ENCODE measurements around the gene ITGB3. TPM values are rescaled to one million over a fixed set of nuclear protein-coding genes. Genes with fewer than 3 reads are reported as not detected.

The ITGB3 gene
- total RNA-seq (1 to 10 TPM; 1.7 to 7.7 (median 2.9) TPM), polyA plus RNA-seq (1 to 10 TPM; 2.8 to 9.4 TPM)
- long read RNA-seq, donor 1, partial matches to known transcripts: 0 of 1 reads
- long read RNA-seq, donor 1, other reads (novel, unspliced or antisense): 1 of 1 reads
- long read RNA-seq, donor 2: 0 reads
- long read RNA-seq, donor 3, partial matches to known transcripts: 7 of 14 reads
- long read RNA-seq, donor 3, other reads (novel, unspliced or antisense): 4 of 14 reads

GRCh38 chr17:47253541-47254402, at the start of gene ITGB3:
Gene ITGB3, plus strand, starts transcription at chr17:47253827. Its CDS starts 35 bp downstream, at chr17:47253862.
- H3K4me1 ChIP-seq (ENCODE audit: insufficient read depth): no peaks in the 10 kb centered on the region
- TF ChIP-seq EP300 (IDR thresholded peaks at IDR 0.05): no peak
- TF ChIP-seq POLR2A (IDR thresholded peaks at IDR 0.05): no peak
- TF ChIP-seq, protein P1, sequence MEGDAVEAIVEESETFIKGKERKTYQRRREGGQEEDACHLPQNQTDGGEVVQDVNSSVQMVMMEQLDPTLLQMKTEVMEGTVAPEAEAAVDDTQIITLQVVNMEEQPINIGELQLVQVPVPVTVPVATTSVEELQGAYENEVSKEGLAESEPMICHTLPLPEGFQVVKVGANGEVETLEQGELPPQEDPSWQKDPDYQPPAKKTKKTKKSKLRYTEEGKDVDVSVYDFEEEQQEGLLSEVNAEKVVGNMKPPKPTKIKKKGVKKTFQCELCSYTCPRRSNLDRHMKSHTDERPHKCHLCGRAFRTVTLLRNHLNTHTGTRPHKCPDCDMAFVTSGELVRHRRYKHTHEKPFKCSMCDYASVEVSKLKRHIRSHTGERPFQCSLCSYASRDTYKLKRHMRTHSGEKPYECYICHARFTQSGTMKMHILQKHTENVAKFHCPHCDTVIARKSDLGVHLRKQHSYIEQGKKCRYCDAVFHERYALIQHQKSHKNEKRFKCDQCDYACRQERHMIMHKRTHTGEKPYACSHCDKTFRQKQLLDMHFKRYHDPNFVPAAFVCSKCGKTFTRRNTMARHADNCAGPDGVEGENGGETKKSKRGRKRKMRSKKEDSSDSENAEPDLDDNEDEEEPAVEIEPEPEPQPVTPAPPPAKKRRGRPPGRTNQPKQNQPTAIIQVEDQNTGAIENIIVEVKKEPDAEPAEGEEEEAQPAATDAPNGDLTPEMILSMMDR (IDR thresholded peaks at IDR 0.05): peak in 2 of 3 donors; percentile 40
- H3K27me3 ChIP-seq: no peaks in the 10 kb centered on the region

DNA sequence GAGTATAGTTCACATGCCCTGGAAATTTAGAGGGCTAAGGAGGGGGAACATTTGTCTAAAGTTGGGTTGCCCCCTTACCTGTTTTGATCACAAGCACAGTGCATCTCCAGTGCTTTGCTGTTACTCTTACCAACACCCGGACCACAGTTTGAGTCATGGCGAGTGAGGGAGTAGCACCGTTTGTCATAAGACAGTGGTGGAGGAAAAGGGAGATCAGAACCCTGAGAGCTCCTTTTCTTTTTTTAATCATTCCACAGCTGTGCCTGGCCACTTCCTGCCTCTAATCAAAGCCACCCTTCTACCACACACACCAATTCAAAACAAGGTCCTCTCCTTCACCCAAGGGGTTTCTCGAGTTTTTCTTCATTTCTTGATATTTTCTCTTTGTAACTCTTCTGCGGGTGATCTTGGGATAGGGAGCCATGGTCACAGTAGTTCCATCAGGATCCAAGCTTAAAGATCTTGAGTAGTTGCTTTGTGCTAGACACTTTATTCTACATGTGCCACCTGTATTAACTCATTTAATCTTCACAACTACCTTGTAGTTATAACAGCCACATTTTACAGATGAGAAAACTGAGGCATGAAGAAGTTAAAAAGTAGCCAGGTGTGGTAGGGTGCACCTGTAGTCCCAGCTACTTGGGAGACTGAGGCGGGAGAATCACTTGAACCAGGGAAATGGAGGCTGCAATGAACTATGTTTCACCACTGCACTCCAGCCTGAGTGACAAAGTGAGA, 49.5 kb upstream of the ITGB3 start:
- Histone ChIP-seq H3K4me1 (ENCODE audit: insufficient read depth) (peaks cover 9% of the 10 kb centered on the region), H3K4me3 (no peak overlapping the region), H3K27ac (peak overlapping the region in 1 of 2 donors; percentile 72), H3K27me3 (no peaks in the 10 kb centered on the region), H3K9me3 (no peaks in the 10 kb centered on the region), H3K36me3 (no peaks in the 10 kb centered on the region)
- TF ChIP-seq, protein P1 (IDR thresholded peaks at IDR 0.05): no peak
- TF ChIP-seq POLR2A (IDR thresholded peaks at IDR 0.05): no peak
- TF ChIP-seq EP300 (IDR thresholded peaks at IDR 0.05): no peak
- WGBS, 3 donors: 79 to 86% (median 86%) methylated on average over 6 of the region's 6 CpGs
- intact Hi-C loops (cut with DNase I): no loop called here
- no peak for DNase-seq

More at GRCh38 chr17:47253541-47254402, at the start of gene ITGB3:
- no peak within 1 kb of the TSS for H3K27ac ChIP-seq
- no peaks in the 10 kb centered on the region for H3K36me3 ChIP-seq
- peak; percentile 68 to 83 (median 75) for DNase-seq
- intact Hi-C loops (cut with DNase I): loop anchor here in 1 of 4 donors (1.0 kb wide), 1 partner anchor 24 kb away; no protein-coding TSS in a partner anchor
- no peaks in the 10 kb centered on the region for H3K9me3 ChIP-seq
- peak within 1 kb of the TSS; percentile 52 for H3K4me3 ChIP-seq
- WGBS, 3 donors: 0 to 1% (median 0%) methylated on average over 80 to 110 of the region's 112 CpGs

GRCh38 chr17:47204722-47205418, 48.8 kb upstream of the ITGB3 start:
- Histone ChIP-seq H3K9me3 (no peaks in the 10 kb centered on the region), H3K27me3 (no peaks in the 10 kb centered on the region), H3K36me3 (no peaks in the 10 kb centered on the region), H3K27ac (peak overlapping the region; percentile 19 to 72), H3K4me3 (no peak overlapping the region), H3K4me1 (ENCODE audit: insufficient read depth) (peaks cover 9% of the 10 kb centered on the region)
- 51 to 57% (median 55%) methylated on average over 6 of the region's 6 CpGs for WGBS, 3 donors
- TF ChIP-seq, protein P1 (IDR thresholded peaks at IDR 0.05): no peak
- TF ChIP-seq EP300 (IDR thresholded peaks at IDR 0.05): no peak
- TF ChIP-seq POLR2A (IDR thresholded peaks at IDR 0.05): no peak
- DNase-seq: no peak
- intact Hi-C loops (cut with DNase I): no loop called here

Data from ovary (tissue), 10 donors.